Liver (tissue), 9 donors: ENCODE results near the gene INTS4. TPM values are rescaled to one million over a fixed set of nuclear protein-coding genes. Genes with fewer than 3 reads are reported as not detected.
"Not testable (repeated sequence)": the region's sequence is repeated elsewhere in the genome, so short reads cannot be mapped to it uniquely, and the experiment has no call there.

Experiments used
- DNase-seq: peaks from one replicate; pipeline ENCODE4 v3.0.0-alpha.2; 2017; ENCODE audit warnings: low spot score
- H3K27ac ChIP-seq, 2 donors: one replicate each; pipeline ENCODE4 v1.7.0; 2013; ENCODE audit warnings: inconsistent platforms in 2 of 2, low read length in 2 of 2, control low read depth in 1 of 2, low read depth in 1 of 2, mild to moderate bottlenecking in 1 of 2
- H3K27me3 ChIP-seq, 4 donors: one replicate each; pipeline versions ENCODE4 v1.6.1 to v1.7.0; 2013; ENCODE audit warnings: low read length in 3 of 4, inconsistent platforms in 1 of 4, mild to moderate bottlenecking in 1 of 4, moderate library complexity in 1 of 4; ENCODE audit not compliant: control insufficient read depth in 4 of 4, insufficient read depth in 4 of 4
- H3K36me3 ChIP-seq, 4 donors: one replicate each; pipeline versions ENCODE4 v1.6.1 to v1.7.0; 2013; ENCODE audit warnings: low read length in 3 of 4, mild to moderate bottlenecking in 3 of 4, low read depth in 1 of 4, moderate library complexity in 1 of 4; ENCODE audit not compliant: control insufficient read depth in 4 of 4, insufficient read depth in 3 of 4
- H3K4me1 ChIP-seq, 4 donors: one replicate each; pipeline versions ENCODE4 v1.6.1 to v1.7.0; 2013; ENCODE audit warnings: low read length in 3 of 4, mild to moderate bottlenecking in 3 of 4, moderate library complexity in 1 of 4; ENCODE audit not compliant: control insufficient read depth in 4 of 4, insufficient read depth in 4 of 4
- H3K4me3 ChIP-seq, 3 donors: one replicate each; pipeline versions ENCODE4 v1.6.1 to v1.7.0; 2013; ENCODE audit warnings: low read length in 3 of 3, control low read depth in 1 of 3, low read depth in 1 of 3, mild to moderate bottlenecking in 1 of 3
- H3K9ac ChIP-seq, 2 donors: one replicate each; pipeline ENCODE4 v1.7.0; 2013; ENCODE audit warnings: low read length in 2 of 2, mild to moderate bottlenecking in 2 of 2, moderate library complexity in 2 of 2, control low read depth in 1 of 2, low read depth in 1 of 2
- H3K9me3 ChIP-seq, 4 donors: one replicate each; pipeline versions ENCODE4 v1.6.1 to v1.7.0; 2013; ENCODE audit warnings: low read length in 3 of 4; ENCODE audit not compliant: control insufficient read depth in 4 of 4
- ATF3 ChIP-seq: IDR thresholded peaks from 2 replicates; pipeline ENCODE4 v1.6.1; 2016; ENCODE audit warnings: antibody characterized with exemption
- EGR1 ChIP-seq, 2 donors: IDR thresholded peaks; 2 replicates each; pipeline ENCODE4 v1.6.1; 2016 to 2018; ENCODE audit warnings: antibody characterized with exemption in 2 of 2, low read depth in 2 of 2
- FOXA1 ChIP-seq: IDR thresholded peaks from 2 replicates; pipeline ENCODE4 v1.6.1; 2016; ENCODE audit warnings: antibody characterized with exemption
- FOXA2 ChIP-seq: IDR thresholded peaks from 2 replicates; pipeline ENCODE4 v1.6.1; 2016; ENCODE audit warnings: antibody characterized with exemption
- GABPA ChIP-seq, 2 donors: IDR thresholded peaks in 1 of 2; conservative IDR thresholded peaks in 1 of 2; 2 replicates each; pipeline ENCODE4 v1.6.1; 2016; ENCODE audit warnings: antibody characterized with exemption in 2 of 2, mild to moderate bottlenecking in 1 of 2, moderate library complexity in 1 of 2
- HNF4A ChIP-seq, 2 donors: conservative IDR thresholded peaks; 2 replicates each; pipeline ENCODE4 v1.6.1; 2016; ENCODE audit warnings: antibody characterized with exemption in 2 of 2, mild to moderate bottlenecking in 2 of 2
- HNF4G ChIP-seq: IDR thresholded peaks from 2 replicates; pipeline ENCODE4 v1.6.1; 2016; ENCODE audit warnings: antibody characterized with exemption
- JUND ChIP-seq, 2 donors: IDR thresholded peaks; 2 replicates each; pipeline ENCODE4 v1.6.1; 2016; ENCODE audit warnings: antibody characterized with exemption in 2 of 2
- NR2F2 ChIP-seq: IDR thresholded peaks from 2 replicates; pipeline ENCODE4 v1.6.1; 2016; ENCODE audit warnings: antibody characterized with exemption
- RAD21 ChIP-seq, 2 donors: IDR thresholded peaks; 2 replicates each; pipeline ENCODE4 v1.6.1; 2016; ENCODE audit warnings: antibody characterized with exemption in 2 of 2, mild to moderate bottlenecking in 2 of 2
- RXRA ChIP-seq, 2 donors: IDR thresholded peaks; 2 replicates each; pipeline ENCODE4 v1.6.1; 2017 to 2018; ENCODE audit warnings: antibody characterized with exemption in 2 of 2, mild to moderate bottlenecking in 1 of 2
- SP1 ChIP-seq: IDR thresholded peaks from 2 replicates; pipeline ENCODE4 v1.6.1; 2018; ENCODE audit warnings: antibody characterized with exemption, mild to moderate bottlenecking
- YY1 ChIP-seq: IDR thresholded peaks from 2 replicates; pipeline ENCODE4 v1.6.1; 2016; ENCODE audit warnings: antibody characterized with exemption, mild to moderate bottlenecking
- WGBS: extraction: QIAGEN DNeasy Blood & Tissue Kit; methylation state at CpG from one replicate; pipeline ENCODE4 v1.1.7; 2013; 5-methylcytosine and 5-hydroxymethylcytosine counted together
- polyA plus RNA-seq, 2 donors: library from polyadenylated mRNA; stranded (reverse) in 1 of 2; unstranded in 1 of 2; fragments of 200-250 nt in 1 of 2; fragments of >200 nt in 1 of 2; fragmentation: Nextera tagmentation in 1 of 2; extraction: Ambion mirVana in 1 of 2; gene quantifications; one replicate each; pipeline versions ENCODE4 v1.2.1 to v1.2.3, GENCODE V29; 2013 to 2015
- total RNA-seq, 2 donors: library from RNA; depleted of rRNA; stranded (reverse); fragments of >200 nt; gene quantifications; one replicate each; pipeline ENCODE4 v1.2.3, GENCODE V29; 2014
- donor health status: healthy.
- donor health status: healthy.
- donor health status: healthy.
- donor health status: healthy.
- donor health status: healthy.

The INTS4 gene
- total and polyA plus RNA-seq, 4 donors: 7.9 to 19.1 (median 15.0) TPM

- WGBS: 97% methylated on average over 3 of the region's 3 CpGs
- Histone ChIP-seq H3K27ac (no peak overlapping the region), H3K36me3 (no peaks in the 10 kb centered on the region), H3K9me3 (no peaks in the 10 kb centered on the region), H3K27me3 (no peaks in the 10 kb centered on the region), H3K4me1 (peaks cover 0 to 16% (median 7%) of the 10 kb centered on the region in 4 donors), H3K9ac (no peak overlapping the region), H3K4me3 (no peak overlapping the region)
- no peak for DNase-seq
- TF ChIP-seq HNF4A (conservative IDR thresholded peaks at IDR 0.05) (no peak), RXRA (IDR thresholded peaks at IDR 0.05) (peak in 1 of 2 donors; percentile 29), ATF3 (no peak), GABPA (IDR thresholded peaks at IDR 0.05 in 1 of 2, conservative IDR thresholded peaks at IDR 0.05 in 1 of 2) (no peak), YY1 (no peak), RAD21 (IDR thresholded peaks at IDR 0.05) (no peak), HNF4G (no peak)
Observed at GRCh38 chr11:78031629-78032028, 37.2 kb upstream of the INTS4 start.

DNA sequence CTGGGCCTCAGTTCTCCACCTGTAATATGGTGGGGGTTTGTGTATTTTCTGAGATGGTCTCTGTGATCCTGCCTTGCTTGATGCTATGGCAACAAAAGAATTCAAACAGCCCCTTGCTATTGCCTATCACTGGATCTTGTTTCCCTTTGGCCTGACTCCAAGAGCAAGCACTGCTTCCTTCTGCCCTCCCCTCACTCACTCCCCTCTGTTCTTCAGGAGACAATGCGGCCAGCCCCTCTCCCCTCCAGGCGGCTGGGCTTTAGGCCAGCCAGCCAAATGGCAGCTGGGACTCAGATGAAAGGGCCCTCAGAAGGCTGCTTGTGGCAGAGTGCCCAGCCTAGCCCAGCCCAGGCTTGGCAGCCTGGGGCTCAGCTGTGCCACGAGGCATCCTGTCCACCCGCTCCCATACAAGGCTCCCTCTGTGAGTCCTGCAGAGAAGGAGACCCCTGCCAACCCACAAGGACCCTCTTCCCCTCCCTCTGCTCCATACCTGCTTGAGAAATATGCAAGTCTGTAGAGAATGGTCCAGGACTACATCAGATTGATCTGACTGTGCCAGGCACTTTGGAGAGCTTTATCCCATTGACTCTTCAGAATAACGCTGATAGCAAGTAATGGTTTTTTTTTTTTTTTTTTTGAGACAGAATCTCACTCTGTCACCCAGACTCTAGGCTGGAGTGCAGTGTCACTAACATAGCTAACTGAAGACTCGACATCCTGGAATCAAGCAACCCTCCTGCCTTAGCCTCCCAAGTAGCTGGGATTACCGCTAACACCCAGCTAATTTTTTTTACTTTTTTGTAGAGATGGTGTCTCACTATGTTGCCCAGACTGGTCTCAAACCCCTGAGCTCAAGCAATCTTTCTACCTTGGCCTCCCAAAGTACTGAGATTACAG lies 36.2 kb upstream of the INTS4 start:
- no peak for TF ChIP-seq GABPA (IDR thresholded peaks at IDR 0.05 in 1 of 2, conservative IDR thresholded peaks at IDR 0.05 in 1 of 2)
- TF ChIP-seq NR2F2: no peak
- TF ChIP-seq EGR1 (IDR thresholded peaks at IDR 0.05; ENCODE audit: low read depth in 2 of 2): no peak
- TF ChIP-seq HNF4A (conservative IDR thresholded peaks at IDR 0.05): no peak
- no peak for TF ChIP-seq HNF4G
- TF ChIP-seq FOXA2: no peak
- TF ChIP-seq ATF3: no peak
- WGBS: 35% methylated on average over 7 of the region's 7 CpGs
- Histone ChIP-seq H3K4me1 (peaks cover 0 to 14% (median 5%) of the 10 kb centered on the region in 4 donors), H3K36me3 (no peaks in the 10 kb centered on the region), H3K27ac (no peak overlapping the region), H3K9me3 (no peaks in the 10 kb centered on the region), H3K4me3 (no peak overlapping the region), H3K9ac (no peak overlapping the region), H3K27me3 (no peaks in the 10 kb centered on the region)
- no peak for DNase-seq

DNA sequence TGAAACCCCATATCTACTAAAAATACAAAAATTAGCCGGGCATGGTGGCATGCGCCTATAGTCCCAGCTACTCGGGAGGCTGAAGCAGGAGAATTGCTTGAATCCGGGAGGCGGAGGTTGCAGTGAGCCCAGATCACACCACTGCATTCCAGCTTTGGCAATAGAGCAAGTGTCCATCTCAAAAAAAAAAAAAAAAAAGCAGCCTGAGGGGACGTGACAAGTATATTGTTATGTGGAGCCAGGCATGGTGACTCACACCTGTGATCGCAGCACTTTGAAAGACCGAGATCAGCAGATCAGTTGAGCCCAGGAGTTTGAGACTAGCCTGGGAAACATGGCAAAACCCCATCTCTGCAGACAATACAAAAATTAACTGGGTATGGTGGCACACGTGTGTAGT lies 34.0 kb upstream of the INTS4 start:
- 93% methylated on average over 9 of the region's 9 CpGs for WGBS
- not testable (repeated sequence) for H3K9me3 ChIP-seq, H3K27ac ChIP-seq, H3K9ac ChIP-seq, H3K4me3 ChIP-seq, DNase-seq, H3K36me3 ChIP-seq, H3K27me3 ChIP-seq
- peaks cover 0 to 14% (median 5%) of the 10 kb centered on the region in 4 donors for H3K4me1 ChIP-seq

- no peak overlapping the region for H3K27ac ChIP-seq
- no peak for DNase-seq
- no peaks in the 10 kb centered on the region for H3K9me3 ChIP-seq
- no peak overlapping the region for H3K4me3 ChIP-seq
- H3K4me1 ChIP-seq: peaks cover 0 to 15% (median 5%) of the 10 kb centered on the region in 4 donors
- H3K9ac ChIP-seq: no peak overlapping the region
- H3K36me3 ChIP-seq: no peaks in the 10 kb centered on the region
- TF ChIP-seq FOXA2 (no peak), FOXA1 (no peak), SP1 (no peak), GABPA (IDR thresholded peaks at IDR 0.05 in 1 of 2, conservative IDR thresholded peaks at IDR 0.05 in 1 of 2) (no peak), HNF4A (conservative IDR thresholded peaks at IDR 0.05) (no peak), JUND (IDR thresholded peaks at IDR 0.05) (no peak), YY1 (no peak)
- 96% methylated on average over 2 of the region's 2 CpGs for WGBS
- H3K27me3 ChIP-seq: no peaks in the 10 kb centered on the region
Observed at GRCh38 chr11:78027759-78028158, 33.3 kb upstream of the INTS4 start.
